ENCODE results near the gene KDM4C.

GRCh38 chr9:6870650-6871477, 113.1 kb downstream of the KDM4C start:
- TF ChIP-seq CTCF (optimal IDR thresholded peaks at IDR 0.05 in 1 of 3, IDR thresholded peaks at IDR 0.05 in 1 of 3, conservative IDR thresholded peaks at IDR 0.05 in 1 of 3; ENCODE audit: extremely low read depth in 1 of 3, insufficient read depth in 2 of 3, low read length in 3 of 3) (no peak), EZH2 (IDR thresholded peaks at IDR 0.05; ENCODE audit: low read length) (no peak)
